A549 (cell line): ENCODE results near the gene ATXN10. TPM values are rescaled to one million over a fixed set of nuclear protein-coding genes. Genes with fewer than 3 reads are reported as not detected.

Source experiments
- ATAC-seq, 2 experiments: fragments of 200-7000 bp in 1 of 2; fragments of >200 bp in 1 of 2; cut with Nextera tagmentation in 1 of 2; cut with Tn5 transposase in 1 of 2; 3 replicates each; pipeline versions ENCODE4 v1.8.0 to v1.9.1; 2018 to 2020; ENCODE audit warnings: mild to moderate bottlenecking in 1 of 2, moderate library complexity in 1 of 2
- CTCF ChIA-PET: fragments of 300-600 bp; sonication (Branson Sonifier 250); formaldehyde crosslinking; extraction: SDS; loops from one replicate; lab custom pipeline; 2021; ENCODE audit warnings: antibody characterized with exemption, inconsistent platforms; lab: Yijun Ruan, JAX
- POLR2A ChIA-PET: fragments of 350-600 bp; formaldehyde crosslinking; extraction: SDS; loops from one replicate; lab custom pipeline; 2021; ENCODE audit warnings: antibody characterized with exemption, inconsistent platforms; lab: Yijun Ruan, JAX
- DNase-seq, 2 experiments: peaks; one replicate each; pipeline versions ENCODE4 v3.0.0 to v3.0.0-alpha.2; 2011 to 2016; ENCODE audit warnings: low read depth in 1 of 2, low spot score in 1 of 2
- FAIRE-seq: peaks from 2 replicates; lab custom pipeline; 2011; peaks lifted over from hg19 to GRCh38; lab: Jason Lieb, UNC
- H3K27ac ChIP-seq, 2 experiments: fragments of >200 bp; sonication (Bioruptor Twin); formaldehyde crosslinking; 3 replicates each; pipeline ENCODE4 v1.5.1; 2016 to 2017
- H3K4me1 ChIP-seq: fragments of >200 bp; sonication (Bioruptor Twin); formaldehyde crosslinking; 3 replicates; pipeline ENCODE4 v1.6.1; 2016
- H3K4me2 ChIP-seq: fragments of >200 bp; sonication (Bioruptor Twin); formaldehyde crosslinking; 3 replicates; pipeline ENCODE4 v1.6.1; 2016
- H3K4me3 ChIP-seq: fragments of >200 bp; sonication (Bioruptor Twin); formaldehyde crosslinking; 3 replicates; pipeline ENCODE4 v1.5.1; 2016
- H3K9me3 ChIP-seq: fragments of >200 bp; sonication (Bioruptor Twin); formaldehyde crosslinking; 3 replicates; pipeline ENCODE4 v1.6.1; 2016
- CEBPB ChIP-seq, 2 experiments: fragments of >200 bp in 1 of 2; sonication (Bioruptor Twin) in 1 of 2; formaldehyde crosslinking in 1 of 2; IDR thresholded peaks; 2 replicates each; pipeline ENCODE4 v1.6.1; 2012 to 2016
- CHD2 ChIP-seq: fragments of 150-350 bp; IDR thresholded peaks from 2 replicates; pipeline ENCODE4 v1.6.1; 2014; ENCODE audit warnings: low read length; ENCODE audit not compliant: partially characterized antibody
- CHD4 ChIP-seq: fragments of 200-600 bp; sonication (generic); IDR thresholded peaks from 2 replicates; pipeline ENCODE4 v1.6.1; 2016; ENCODE audit warnings: antibody characterized with exemption, mild to moderate bottlenecking, borderline replicate concordance
- EHF ChIP-seq: fragments of 250-450 bp; sonication (Bioruptor Pico); IDR thresholded peaks from 2 replicates; pipeline ENCODE4 v1.5.0; 2020; ENCODE audit warnings: mild to moderate bottlenecking
- FOXS1 ChIP-seq: fragments of 250-450 bp; sonication (Bioruptor Pico); IDR thresholded peaks from 2 replicates; pipeline ENCODE4 v1.5.0; 2020; ENCODE audit warnings: mild to moderate bottlenecking, moderate library complexity
- HDAC2 ChIP-seq: fragments of 200-600 bp; sonication (generic); IDR thresholded peaks from 2 replicates; pipeline ENCODE4 v1.6.1; 2016
- HOXA7 ChIP-seq: fragments of 250-450 bp; sonication (Bioruptor Pico); IDR thresholded peaks from 2 replicates; pipeline ENCODE4 v1.5.0; 2020; ENCODE audit warnings: mild to moderate bottlenecking, moderate library complexity
- HOXB5 ChIP-seq: fragments of 250-450 bp; sonication (Bioruptor Pico); IDR thresholded peaks from 2 replicates; pipeline ENCODE4 v1.5.0; 2020; ENCODE audit warnings: mild to moderate bottlenecking, moderate library complexity
- JUNB ChIP-seq: fragments of >200 bp; sonication (Bioruptor Twin); formaldehyde crosslinking; IDR thresholded peaks from 2 replicates; pipeline ENCODE4 v1.6.1; 2016
- KDM1A ChIP-seq: fragments of 200-600 bp; sonication (generic); IDR thresholded peaks from 2 replicates; pipeline ENCODE4 v1.6.1; 2016; ENCODE audit warnings: low read depth, mild to moderate bottlenecking
- PHF8 ChIP-seq: fragments of 200-600 bp; sonication (generic); IDR thresholded peaks from 2 replicates; pipeline ENCODE4 v1.6.1; 2016; ENCODE audit warnings: low read depth, mild to moderate bottlenecking, antibody characterized with exemption, moderate library complexity, borderline replicate concordance
- POLR2A ChIP-seq: IDR thresholded peaks from 2 replicates; pipeline ENCODE4 v1.6.1; 2012; ENCODE audit warnings: mild to moderate bottlenecking, low read length
- POLR2AphosphoS2 ChIP-seq: conservative IDR thresholded peaks from 2 replicates; pipeline ENCODE4 v1.6.1; 2012; ENCODE audit warnings: low read length, improper control_type of control experiment, inconsistent platforms
- RFX5 ChIP-seq: fragments of 450-650 bp; IDR thresholded peaks from 2 replicates; pipeline ENCODE4 v1.7.1; 2014; ENCODE audit warnings: antibody characterized with exemption, mild to moderate bottlenecking, moderate library complexity
- ZSCAN20 ChIP-seq: fragments of 250-450 bp; sonication (Bioruptor Pico); IDR thresholded peaks from 2 replicates; pipeline ENCODE4 v1.8.0; 2022; ENCODE audit warnings: mild to moderate bottlenecking, moderate library complexity
- WGBS: methylation state at CpG from one replicate; pipeline ENCODE4 v1.1.6; 2017; ENCODE audit errors: missing lambda C conversion rate; 5-methylcytosine and 5-hydroxymethylcytosine counted together
- polyA plus RNA-seq, 4 experiments: library from polyadenylated mRNA; depleted of rRNA in 3 of 4; stranded (reverse); fragments of >200 nt; fragmentation: RNase III in 1 of 4; extraction: RNeasy Plus Mini Kit Qiagen cat#74134 plus additional on column Dnase treatment in 1 of 4; gene quantifications; 2 replicates in 3 of 4; 3 replicates in 1 of 4; pipeline ENCODE4 v1.2.3, GENCODE V29; 2011 to 2017
- TF ChIP-seq, protein P1 (sequence below): fragments of 200-600 bp; sonication (generic); IDR thresholded peaks from 2 replicates; pipeline ENCODE4 v1.6.1; 2016; ENCODE audit warnings: antibody characterized with exemption, mild to moderate bottlenecking, moderate library complexity
- TF ChIP-seq, protein P2 (sequence below): fragments of 250-450 bp; sonication (Bioruptor Pico); IDR thresholded peaks from 2 replicates; pipeline ENCODE4 v1.5.0; 2021; ENCODE audit warnings: mild to moderate bottlenecking, moderate library complexity, borderline replicate concordance
- TF ChIP-seq, protein P3 (sequence below): IDR thresholded peaks from 2 replicates; pipeline ENCODE4 v1.6.1; 2012
- TF ChIP-seq, protein P4 (sequence below): fragments of 150-350 bp; IDR thresholded peaks from 2 replicates; pipeline ENCODE4 v1.6.1; 2014; ENCODE audit warnings: low read depth, mild to moderate bottlenecking, low read length
- TF ChIP-seq, protein P5 (sequence below): fragments of >200 bp; sonication (Bioruptor Twin); formaldehyde crosslinking; IDR thresholded peaks from 3 replicates; pipeline ENCODE4 v1.6.1; 2016
- TF ChIP-seq, protein P6 (sequence below): fragments of 450-650 bp; IDR thresholded peaks from 2 replicates; pipeline ENCODE4 v1.6.1; 2014; ENCODE audit warnings: antibody characterized with exemption
- TF ChIP-seq, protein P7 (sequence below): fragments of >200 bp; sonication (Bioruptor Twin); formaldehyde crosslinking; IDR thresholded peaks from 2 replicates; pipeline ENCODE4 v1.6.1; 2016
- TF ChIP-seq, protein P8 (sequence below): fragments of 250-450 bp; sonication (Bioruptor Pico); IDR thresholded peaks from 2 replicates; pipeline ENCODE4 v1.5.0; 2020; ENCODE audit warnings: low read depth, mild to moderate bottlenecking, moderate library complexity

The ATXN10 gene
- polyA plus RNA-seq, 2 of the 4 experiments (the other 2 are of a cell fraction), result 126 to 281 TPM

DNA sequence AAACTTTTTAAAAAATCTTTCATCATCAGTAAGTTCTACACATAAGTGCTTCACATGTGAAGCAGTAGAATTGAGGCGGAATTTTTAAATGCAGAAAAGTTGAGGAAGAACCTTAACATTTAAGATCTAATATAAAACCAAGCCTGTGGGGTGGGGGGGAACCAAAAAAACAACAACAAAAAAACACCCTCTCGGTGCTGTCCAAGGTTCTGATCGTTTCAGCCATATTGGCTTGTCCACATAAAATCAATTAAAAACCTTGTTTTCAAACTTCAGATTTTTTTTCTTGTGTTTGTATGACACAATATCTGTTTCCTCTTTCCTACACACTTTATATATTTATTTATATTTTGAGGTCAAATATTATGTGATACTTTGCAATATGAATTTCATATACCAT lies 175.3 kb downstream of the ATXN10 start:
- TF ChIP-seq PHF8 (no peak), CHD2 (no peak), EHF (CRISPR knock-in tag) (no peak), CHD4 (no peak), ZSCAN20 (CRISPR knock-in tag) (no peak), HOXB5 (CRISPR knock-in tag) (no peak)
- TF ChIP-seq, protein P1, sequence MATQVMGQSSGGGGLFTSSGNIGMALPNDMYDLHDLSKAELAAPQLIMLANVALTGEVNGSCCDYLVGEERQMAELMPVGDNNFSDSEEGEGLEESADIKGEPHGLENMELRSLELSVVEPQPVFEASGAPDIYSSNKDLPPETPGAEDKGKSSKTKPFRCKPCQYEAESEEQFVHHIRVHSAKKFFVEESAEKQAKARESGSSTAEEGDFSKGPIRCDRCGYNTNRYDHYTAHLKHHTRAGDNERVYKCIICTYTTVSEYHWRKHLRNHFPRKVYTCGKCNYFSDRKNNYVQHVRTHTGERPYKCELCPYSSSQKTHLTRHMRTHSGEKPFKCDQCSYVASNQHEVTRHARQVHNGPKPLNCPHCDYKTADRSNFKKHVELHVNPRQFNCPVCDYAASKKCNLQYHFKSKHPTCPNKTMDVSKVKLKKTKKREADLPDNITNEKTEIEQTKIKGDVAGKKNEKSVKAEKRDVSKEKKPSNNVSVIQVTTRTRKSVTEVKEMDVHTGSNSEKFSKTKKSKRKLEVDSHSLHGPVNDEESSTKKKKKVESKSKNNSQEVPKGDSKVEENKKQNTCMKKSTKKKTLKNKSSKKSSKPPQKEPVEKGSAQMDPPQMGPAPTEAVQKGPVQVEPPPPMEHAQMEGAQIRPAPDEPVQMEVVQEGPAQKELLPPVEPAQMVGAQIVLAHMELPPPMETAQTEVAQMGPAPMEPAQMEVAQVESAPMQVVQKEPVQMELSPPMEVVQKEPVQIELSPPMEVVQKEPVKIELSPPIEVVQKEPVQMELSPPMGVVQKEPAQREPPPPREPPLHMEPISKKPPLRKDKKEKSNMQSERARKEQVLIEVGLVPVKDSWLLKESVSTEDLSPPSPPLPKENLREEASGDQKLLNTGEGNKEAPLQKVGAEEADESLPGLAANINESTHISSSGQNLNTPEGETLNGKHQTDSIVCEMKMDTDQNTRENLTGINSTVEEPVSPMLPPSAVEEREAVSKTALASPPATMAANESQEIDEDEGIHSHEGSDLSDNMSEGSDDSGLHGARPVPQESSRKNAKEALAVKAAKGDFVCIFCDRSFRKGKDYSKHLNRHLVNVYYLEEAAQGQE, result peak; percentile 89
- H3K9me3 ChIP-seq, result peaks cover 6% of the 10 kb centered on the region; the same call in 1 of the 3 replicates
- H3K4me1 ChIP-seq, result peaks cover 4% of the 10 kb centered on the region; the same call in 2 of the 3 replicates
- ChIA-PET POLR2A (no interaction called here), CTCF (no interaction called here)
- 91% methylated on average over 3 of the region's 3 CpGs for WGBS
- no peak for ATAC-seq
- no peak for FAIRE-seq
- DNase-seq, result no peak
- H3K4me2 ChIP-seq, result no peak overlapping the region
- H3K27ac ChIP-seq, result no peak overlapping the region
- no peak overlapping the region for H3K4me3 ChIP-seq

DNA sequence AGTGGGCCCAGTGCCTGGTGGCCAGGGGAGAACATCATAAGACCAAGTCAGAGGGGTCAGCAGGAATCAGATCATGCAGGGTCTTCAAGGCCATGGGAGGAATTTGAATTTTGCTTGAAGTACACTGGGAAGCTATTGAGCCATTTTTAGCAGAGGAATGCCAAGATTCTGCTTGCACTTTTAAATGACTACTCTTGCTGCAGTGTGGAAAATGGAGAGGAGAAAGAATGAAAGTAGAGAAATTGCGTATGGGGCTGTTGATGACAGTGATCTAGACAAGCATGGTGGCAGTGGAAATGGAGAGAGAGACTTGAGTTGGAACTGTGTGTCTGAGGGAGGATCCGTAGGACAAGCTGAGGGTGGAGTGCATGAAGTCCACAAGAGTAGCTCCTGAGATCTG lies 177.3 kb downstream of the ATXN10 start:
- CTCF ChIA-PET, result interaction anchor here (1.2 kb wide), 1 partner anchor 15 kb away, joined by 4 read pairs; no protein-coding TSS in a partner anchor
- POLR2A ChIA-PET, result no interaction called here

More for the DNA sequence above, 177.3 kb downstream of the ATXN10 start:
- peaks cover 21% of the 10 kb centered on the region for H3K9me3 ChIP-seq
- FAIRE-seq (no peak), ATAC-seq (no peak), DNase-seq (no peak)
- TF ChIP-seq RFX5, result no peak
- TF ChIP-seq, protein P2, sequence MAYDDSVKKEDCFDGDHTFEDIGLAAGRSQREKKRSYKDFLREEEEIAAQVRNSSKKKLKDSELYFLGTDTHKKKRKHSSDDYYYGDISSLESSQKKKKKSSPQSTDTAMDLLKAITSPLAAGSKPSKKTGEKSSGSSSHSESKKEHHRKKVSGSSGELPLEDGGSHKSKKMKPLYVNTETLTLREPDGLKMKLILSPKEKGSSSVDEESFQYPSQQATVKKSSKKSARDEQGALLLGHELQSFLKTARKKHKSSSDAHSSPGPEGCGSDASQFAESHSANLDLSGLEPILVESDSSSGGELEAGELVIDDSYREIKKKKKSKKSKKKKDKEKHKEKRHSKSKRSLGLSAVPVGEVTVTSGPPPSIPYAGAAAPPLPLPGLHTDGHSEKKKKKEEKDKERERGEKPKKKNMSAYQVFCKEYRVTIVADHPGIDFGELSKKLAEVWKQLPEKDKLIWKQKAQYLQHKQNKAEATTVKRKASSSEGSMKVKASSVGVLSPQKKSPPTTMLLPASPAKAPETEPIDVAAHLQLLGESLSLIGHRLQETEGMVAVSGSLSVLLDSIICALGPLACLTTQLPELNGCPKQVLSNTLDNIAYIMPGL (CRISPR knock-in tag), result no peak
- TF ChIP-seq, protein P3, sequence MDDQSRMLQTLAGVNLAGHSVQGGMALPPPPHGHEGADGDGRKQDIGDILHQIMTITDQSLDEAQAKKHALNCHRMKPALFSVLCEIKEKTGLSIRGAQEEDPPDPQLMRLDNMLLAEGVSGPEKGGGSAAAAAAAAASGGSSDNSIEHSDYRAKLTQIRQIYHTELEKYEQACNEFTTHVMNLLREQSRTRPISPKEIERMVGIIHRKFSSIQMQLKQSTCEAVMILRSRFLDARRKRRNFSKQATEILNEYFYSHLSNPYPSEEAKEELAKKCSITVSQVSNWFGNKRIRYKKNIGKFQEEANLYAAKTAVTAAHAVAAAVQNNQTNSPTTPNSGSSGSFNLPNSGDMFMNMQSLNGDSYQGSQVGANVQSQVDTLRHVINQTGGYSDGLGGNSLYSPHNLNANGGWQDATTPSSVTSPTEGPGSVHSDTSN, result no peak
- TF ChIP-seq, protein P4, sequence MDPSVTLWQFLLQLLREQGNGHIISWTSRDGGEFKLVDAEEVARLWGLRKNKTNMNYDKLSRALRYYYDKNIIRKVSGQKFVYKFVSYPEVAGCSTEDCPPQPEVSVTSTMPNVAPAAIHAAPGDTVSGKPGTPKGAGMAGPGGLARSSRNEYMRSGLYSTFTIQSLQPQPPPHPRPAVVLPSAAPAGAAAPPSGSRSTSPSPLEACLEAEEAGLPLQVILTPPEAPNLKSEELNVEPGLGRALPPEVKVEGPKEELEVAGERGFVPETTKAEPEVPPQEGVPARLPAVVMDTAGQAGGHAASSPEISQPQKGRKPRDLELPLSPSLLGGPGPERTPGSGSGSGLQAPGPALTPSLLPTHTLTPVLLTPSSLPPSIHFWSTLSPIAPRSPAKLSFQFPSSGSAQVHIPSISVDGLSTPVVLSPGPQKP, result no peak
- no peak for TF ChIP-seq POLR2A
- no peak for TF ChIP-seq POLR2AphosphoS2
- TF ChIP-seq, protein P5, sequence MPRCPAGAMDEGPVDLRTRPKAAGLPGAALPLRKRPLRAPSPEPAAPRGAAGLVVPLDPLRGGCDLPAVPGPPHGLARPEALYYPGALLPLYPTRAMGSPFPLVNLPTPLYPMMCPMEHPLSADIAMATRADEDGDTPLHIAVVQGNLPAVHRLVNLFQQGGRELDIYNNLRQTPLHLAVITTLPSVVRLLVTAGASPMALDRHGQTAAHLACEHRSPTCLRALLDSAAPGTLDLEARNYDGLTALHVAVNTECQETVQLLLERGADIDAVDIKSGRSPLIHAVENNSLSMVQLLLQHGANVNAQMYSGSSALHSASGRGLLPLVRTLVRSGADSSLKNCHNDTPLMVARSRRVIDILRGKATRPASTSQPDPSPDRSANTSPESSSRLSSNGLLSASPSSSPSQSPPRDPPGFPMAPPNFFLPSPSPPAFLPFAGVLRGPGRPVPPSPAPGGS, result no peak
- TF ChIP-seq FOXS1 (CRISPR knock-in tag), result no peak
- TF ChIP-seq HOXB5 (CRISPR knock-in tag), result no peak
- TF ChIP-seq PHF8, result no peak
- no peak for TF ChIP-seq KDM1A
- no peak for TF ChIP-seq ZSCAN20 (CRISPR knock-in tag)
- TF ChIP-seq, protein P6, sequence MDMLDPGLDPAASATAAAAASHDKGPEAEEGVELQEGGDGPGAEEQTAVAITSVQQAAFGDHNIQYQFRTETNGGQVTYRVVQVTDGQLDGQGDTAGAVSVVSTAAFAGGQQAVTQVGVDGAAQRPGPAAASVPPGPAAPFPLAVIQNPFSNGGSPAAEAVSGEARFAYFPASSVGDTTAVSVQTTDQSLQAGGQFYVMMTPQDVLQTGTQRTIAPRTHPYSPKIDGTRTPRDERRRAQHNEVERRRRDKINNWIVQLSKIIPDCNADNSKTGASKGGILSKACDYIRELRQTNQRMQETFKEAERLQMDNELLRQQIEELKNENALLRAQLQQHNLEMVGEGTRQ, result no peak
- TF ChIP-seq EHF (CRISPR knock-in tag), result no peak
- TF ChIP-seq HOXA7 (CRISPR knock-in tag), result no peak
- TF ChIP-seq CEBPB (IDR thresholded peaks at IDR 0.05), result no peak
- TF ChIP-seq, protein P7, sequence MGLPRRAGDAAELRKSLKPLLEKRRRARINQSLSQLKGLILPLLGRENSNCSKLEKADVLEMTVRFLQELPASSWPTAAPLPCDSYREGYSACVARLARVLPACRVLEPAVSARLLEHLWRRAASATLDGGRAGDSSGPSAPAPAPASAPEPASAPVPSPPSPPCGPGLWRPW, result no peak
- TF ChIP-seq JUNB, result no peak
- no peak for TF ChIP-seq HDAC2
- TF ChIP-seq, protein P8, sequence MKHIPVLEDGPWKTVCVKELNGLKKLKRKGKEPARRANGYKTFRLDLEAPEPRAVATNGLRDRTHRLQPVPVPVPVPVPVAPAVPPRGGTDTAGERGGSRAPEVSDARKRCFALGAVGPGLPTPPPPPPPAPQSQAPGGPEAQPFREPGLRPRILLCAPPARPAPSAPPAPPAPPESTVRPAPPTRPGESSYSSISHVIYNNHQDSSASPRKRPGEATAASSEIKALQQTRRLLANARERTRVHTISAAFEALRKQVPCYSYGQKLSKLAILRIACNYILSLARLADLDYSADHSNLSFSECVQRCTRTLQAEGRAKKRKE (CRISPR knock-in tag), result no peak
- H3K4me1 ChIP-seq, result no peaks in the 10 kb centered on the region; the same call in 2 of the 3 replicates
- no peak overlapping the region for H3K27ac ChIP-seq
- H3K4me2 ChIP-seq, result no peak overlapping the region
- H3K4me3 ChIP-seq, result no peak overlapping the region
- 90% methylated on average over 2 of the region's 2 CpGs for WGBS
